PC-9 (cell line): ENCODE data around the gene ZNF764. TPM values are rescaled to one million over a fixed set of nuclear protein-coding genes. Genes with fewer than 3 reads are reported as not detected.

ENCODE experiments used
- BruUV-seq: library from RNA; stranded (reverse); fragments of 400-500 nt; replicated peaks from 2 replicates; lab custom pipeline; 2021; lab: Mats Ljungman, UMichigan
- CTCF ChIA-PET: fragments of 300-600 bp; sonication (Branson Sonifier 250); formaldehyde crosslinking; loops from one replicate; lab custom pipeline; 2022; ENCODE audit warnings: antibody characterized with exemption; lab: Charles Lee
- POLR2A ChIA-PET: fragments of 300-600 bp; sonication (Branson Sonifier 250); formaldehyde crosslinking; loops from one replicate; lab custom pipeline; 2022; ENCODE audit warnings: antibody characterized with exemption; ENCODE audit not compliant: unreplicated experiment; lab: Charles Lee
- DNase-seq, 2 experiments: peaks; one replicate each; pipeline versions ENCODE4 v3.0.0 to v3.0.0-alpha.2; 2015 to 2022; ENCODE audit warnings: mixed read lengths in 1 of 2
- H2AFZ ChIP-seq: fragments of 200-600 bp; sonication (generic); 2 replicates; pipeline ENCODE4 v1.8.1; 2017; ENCODE audit warnings: antibody characterized with exemption
- H3F3A ChIP-seq: fragments of 200-600 bp; sonication (generic); 2 replicates; pipeline ENCODE4 v1.8.1; 2017; ENCODE audit warnings: antibody characterized with exemption, mild to moderate bottlenecking, low read depth; ENCODE audit not compliant: insufficient read depth
- H3K27ac ChIP-seq: fragments of 200-600 bp; sonication (generic); 2 replicates; pipeline ENCODE4 v1.6.1; 2016; ENCODE audit warnings: mixed run types
- H3K27me3 ChIP-seq: fragments of 200-600 bp; sonication (generic); 2 replicates; pipeline ENCODE4 v1.6.1; 2016; ENCODE audit warnings: low read depth, mixed run types; ENCODE audit not compliant: insufficient read depth
- H3K36me3 ChIP-seq: fragments of 200-600 bp; sonication (generic); 2 replicates; pipeline ENCODE4 v1.6.1; 2016; ENCODE audit warnings: low read depth, mixed run types
- H3K4me1 ChIP-seq: fragments of 200-600 bp; sonication (generic); replicated peaks from 2 replicates; pipeline ENCODE4 v1.6.1; 2016; ENCODE audit warnings: mixed run types; ENCODE audit not compliant: insufficient read depth
- H3K4me2 ChIP-seq: fragments of 200-600 bp; sonication (generic); 2 replicates; pipeline ENCODE4 v1.6.1; 2017; ENCODE audit warnings: mixed run types
- H3K4me3 ChIP-seq: fragments of 200-600 bp; sonication (generic); 2 replicates; pipeline ENCODE4 v1.6.1; 2016; ENCODE audit warnings: mixed run types
- H3K79me2 ChIP-seq: fragments of 200-600 bp; sonication (generic); 2 replicates; pipeline ENCODE4 v1.6.1; 2017; ENCODE audit warnings: low read depth, mixed run types
- H3K9me2 ChIP-seq: fragments of 200-600 bp; sonication (generic); 2 replicates; pipeline ENCODE4 v1.8.1; 2017; ENCODE audit warnings: mild to moderate bottlenecking; ENCODE audit not compliant: insufficient read depth
- H3K9me3 ChIP-seq: fragments of 200-600 bp; sonication (generic); 2 replicates; pipeline ENCODE4 v1.8.1; 2016; ENCODE audit warnings: low read depth; ENCODE audit not compliant: insufficient read depth
- H4K20me1 ChIP-seq: fragments of 200-600 bp; sonication (generic); 2 replicates; pipeline ENCODE4 v1.8.1; 2017; ENCODE audit not compliant: insufficient read depth
- CTCF ChIP-seq: fragments of 200-600 bp; sonication (generic); conservative IDR thresholded peaks from 2 replicates; pipeline ENCODE4 v1.6.1; 2017; ENCODE audit warnings: mixed run types, antibody characterized with exemption, mild to moderate bottlenecking, moderate library complexity
- EZH2 ChIP-seq: fragments of 200-600 bp; sonication (generic); IDR thresholded peaks from 2 replicates; pipeline ENCODE4 v1.8.0; 2017; ENCODE audit warnings: antibody characterized with exemption, low read depth
- intact Hi-C: fragments of 100-400 bp; cut with micrococcal nuclease; formaldehyde crosslinking; loops from one replicate; pipeline ENCODE4 v1.10.0; 2022; ENCODE audit not compliant: unreplicated experiment
- total RNA-seq: library from RNA; stranded (reverse); gene quantifications from 2 replicates; pipeline ENCODE4 v1.2.3, GENCODE V29; 2021

The ZNF764 gene
- total RNA-seq, 1 experiment from 2014 or later: 12.3 TPM

- H2AFZ ChIP-seq: no peak overlapping the region
- ChIA-PET POLR2A (interaction anchor here (0.6 kb wide), 1 partner anchor 21 kb away, joined by 3 read pairs; no protein-coding TSS in a partner anchor), CTCF (interaction anchor here (1.6 kb wide), 1 partner anchor 20 kb away, joined by 6 read pairs; the partner anchor contains the start of gene ZNF747)
- H3K4me1 ChIP-seq: peaks cover 12% of the 10 kb centered on the region
- H3K9me2 ChIP-seq: no peaks in the 10 kb centered on the region
- peaks cover 26% of the 10 kb centered on the region; the same call in 1 of the 2 replicates for H3F3A ChIP-seq
- no peak overlapping the region for H3K4me2 ChIP-seq
- H3K9me3 ChIP-seq: no peaks in the 10 kb centered on the region
- DNase-seq: no peak
- peaks cover 19% of the 10 kb centered on the region for H3K79me2 ChIP-seq
- BruUV-seq: no TSS peak
- intact Hi-C loops: loop anchor here (10.0 kb wide), 1 partner anchor 210 kb away; the partner anchor contains the start of genes CFAP119 and RNF40
- H3K27ac ChIP-seq: no peak overlapping the region
- H3K36me3 ChIP-seq: no peaks in the 10 kb centered on the region
- H4K20me1 ChIP-seq: no peaks in the 10 kb centered on the region
- TF ChIP-seq CTCF (no peak), EZH2 (no peak)
- H3K27me3 ChIP-seq: no peaks in the 10 kb centered on the region
- H3K4me3 ChIP-seq: no peak overlapping the region
These were observed 3.4 kb downstream of the ZNF764 start for GRCh38 chr16:30554557-30555314.

GRCh38 chr16:30553393-30553899 is 4.7 kb downstream of the ZNF764 start:
- TF ChIP-seq CTCF (no peak), EZH2 (no peak)
- Histone ChIP-seq H3K4me1 (peaks cover 8% of the 10 kb centered on the region), H3K4me3 (no peak overlapping the region), H3K36me3 (no peaks in the 10 kb centered on the region), H4K20me1 (no peaks in the 10 kb centered on the region), H3K27me3 (no peaks in the 10 kb centered on the region), H3K27ac (no peak overlapping the region), H3K4me2 (no peak overlapping the region), H3K9me3 (no peaks in the 10 kb centered on the region), H3K9me2 (no peaks in the 10 kb centered on the region), H3K79me2 (peaks cover 19% of the 10 kb centered on the region), H3F3A (peaks cover 20% of the 10 kb centered on the region), H2AFZ (no peak overlapping the region)
- BruUV-seq: no TSS peak
- CTCF ChIA-PET: interaction anchor here (1.6 kb wide), 1 partner anchor 18 kb away, joined by 6 read pairs; the partner anchor contains the start of gene ZNF747
- no peak for DNase-seq
- intact Hi-C loops: loop anchor here (10.0 kb wide), 1 partner anchor 211 kb away; the partner anchor contains the start of genes CFAP119 and RNF40
- POLR2A ChIA-PET: no interaction called here

GRCh38 chr16:30552956-30553355 is 5.2 kb downstream of the ZNF764 start:
- H2AFZ ChIP-seq: no peak overlapping the region
- BruUV-seq: no TSS peak

More at GRCh38 chr16:30552956-30553355, 5.2 kb downstream of the ZNF764 start:
- H3K27me3 ChIP-seq: no peaks in the 10 kb centered on the region
- CTCF ChIA-PET: no interaction called here
- no peak for DNase-seq
- peaks cover 19% of the 10 kb centered on the region for H3K79me2 ChIP-seq
- H3K36me3 ChIP-seq: no peaks in the 10 kb centered on the region
- POLR2A ChIA-PET: no interaction called here
- H3K9me2 ChIP-seq: no peaks in the 10 kb centered on the region
- peaks cover 8% of the 10 kb centered on the region for H3K4me1 ChIP-seq
- no peaks in the 10 kb centered on the region for H3K9me3 ChIP-seq
- H3K4me2 ChIP-seq: no peak overlapping the region
- TF ChIP-seq EZH2: no peak
- no peak for TF ChIP-seq CTCF
- H3F3A ChIP-seq: peaks cover 25% of the 10 kb centered on the region
- H3K27ac ChIP-seq: no peak overlapping the region
- H4K20me1 ChIP-seq: no peaks in the 10 kb centered on the region
- H3K4me3 ChIP-seq: no peak overlapping the region
- intact Hi-C loops: loop anchor here (10.0 kb wide), 1 partner anchor 212 kb away; the partner anchor contains the start of genes CFAP119 and RNF40
